Calu3 (cell line): ENCODE results near the gene FPR1. TPM values are rescaled to one million over a fixed set of nuclear protein-coding genes. Genes with fewer than 3 reads are reported as not detected.

ENCODE experiments used
- BruUV-seq: library from RNA; stranded (reverse); fragments of 400-500 nt; replicated peaks from 2 replicates; lab custom pipeline; 2021; lab: Mats Ljungman, UMichigan
- CTCF ChIA-PET: fragments of 300-600 bp; sonication (Branson Sonifier 250); formaldehyde crosslinking; loops from one replicate; lab custom pipeline; 2022; ENCODE audit warnings: antibody characterized with exemption; lab: Charles Lee
- DNase-seq: peaks from one replicate; pipeline ENCODE4 v3.0.0; 2022
- H3K27ac Mint-ChIP-seq: one replicate; pipeline ENCODE4 v1.8.0; 2022; ENCODE audit warnings: mixed read lengths; ENCODE audit not compliant: unreplicated experiment
- H3K27me3 Mint-ChIP-seq: one replicate; pipeline ENCODE4 v1.8.0; 2022; ENCODE audit warnings: mixed read lengths; ENCODE audit not compliant: unreplicated experiment
- H3K36me3 Mint-ChIP-seq: one replicate; pipeline ENCODE4 v1.8.0; 2022; ENCODE audit warnings: mild to moderate bottlenecking, moderate library complexity, mixed read lengths; ENCODE audit not compliant: insufficient read depth, unreplicated experiment
- H3K4me1 Mint-ChIP-seq: one replicate; pipeline ENCODE4 v1.8.0; 2022; ENCODE audit warnings: mild to moderate bottlenecking, low read depth, mixed read lengths; ENCODE audit not compliant: unreplicated experiment
- H3K4me3 Mint-ChIP-seq: one replicate; pipeline ENCODE4 v1.8.0; 2022; ENCODE audit warnings: mild to moderate bottlenecking, low read depth, moderate library complexity, mixed read lengths; ENCODE audit not compliant: unreplicated experiment
- H3K9me3 Mint-ChIP-seq: one replicate; pipeline ENCODE4 v1.8.0; 2022; ENCODE audit warnings: low read depth, mixed read lengths; ENCODE audit not compliant: unreplicated experiment
- intact Hi-C: fragments of 100-400 bp; cut with micrococcal nuclease; formaldehyde crosslinking; loops from one replicate; pipeline ENCODE4 v1.10.0; 2022; ENCODE audit not compliant: unreplicated experiment
- total RNA-seq: library from RNA; stranded (reverse); gene quantifications from 2 replicates; pipeline ENCODE4 v1.2.3, GENCODE V29; 2022
- TF ChIP-seq, protein P1 (sequence below): fragments of 200-600 bp; IDR thresholded peaks from one replicate; pipeline ENCODE4 v1.8.0; 2022; ENCODE audit warnings: antibody characterized with exemption; ENCODE audit not compliant: unreplicated experiment

The FPR1 gene
- total RNA-seq, 1 experiment from 2014 or later: not detected

DNA sequence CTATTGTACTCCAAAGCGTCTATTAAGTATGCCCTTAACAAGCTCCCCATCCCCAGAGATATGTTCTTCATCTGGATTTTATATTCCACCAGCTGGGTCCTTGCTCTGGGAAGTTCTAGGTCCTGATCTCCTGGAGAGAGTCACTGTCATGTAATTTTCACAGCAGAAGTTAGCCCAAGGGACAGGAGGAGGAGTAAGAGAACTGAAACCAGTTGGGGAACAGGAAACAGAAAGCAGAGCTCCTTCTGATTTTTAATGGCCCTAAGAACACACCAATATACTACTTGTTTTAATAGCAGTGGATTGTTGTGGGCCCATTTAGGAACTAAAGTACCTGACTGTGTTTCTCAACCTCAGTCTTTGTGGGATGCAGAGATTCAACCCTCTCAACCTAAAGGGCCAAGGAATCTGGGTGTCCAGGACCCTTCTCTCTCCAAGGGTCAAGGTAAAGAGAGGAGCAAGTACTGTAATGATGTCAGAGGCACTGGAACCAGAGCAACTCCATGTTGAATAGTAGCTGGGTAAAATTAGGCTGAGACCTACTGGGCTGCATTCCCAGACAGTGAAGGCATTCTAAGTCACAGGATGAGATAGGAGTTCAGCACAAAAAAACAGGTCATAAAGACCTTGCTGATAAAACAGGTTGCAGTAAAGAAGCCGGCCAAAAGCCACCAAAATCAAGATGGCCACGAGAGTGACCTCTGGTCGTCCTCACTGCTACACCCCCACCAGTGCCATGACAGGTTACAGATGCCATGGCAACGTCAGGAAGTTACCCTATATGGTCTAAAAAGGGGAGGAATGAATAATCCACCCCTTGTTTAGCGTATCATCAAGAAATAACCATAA, 35.2 kb upstream of the FPR1 start:
- no peaks in the 10 kb centered on the region for H3K27me3 Mint-ChIP-seq
- no peak overlapping the region for H3K27ac Mint-ChIP-seq
- H3K4me3 Mint-ChIP-seq: no peak overlapping the region
- H3K4me1 Mint-ChIP-seq: no peaks in the 10 kb centered on the region
- no peaks in the 10 kb centered on the region for H3K36me3 Mint-ChIP-seq
- peaks cover 13% of the 10 kb centered on the region for H3K9me3 Mint-ChIP-seq
- intact Hi-C loops: no loop called here
- CTCF ChIA-PET: no interaction called here
- TF ChIP-seq, protein P1, sequence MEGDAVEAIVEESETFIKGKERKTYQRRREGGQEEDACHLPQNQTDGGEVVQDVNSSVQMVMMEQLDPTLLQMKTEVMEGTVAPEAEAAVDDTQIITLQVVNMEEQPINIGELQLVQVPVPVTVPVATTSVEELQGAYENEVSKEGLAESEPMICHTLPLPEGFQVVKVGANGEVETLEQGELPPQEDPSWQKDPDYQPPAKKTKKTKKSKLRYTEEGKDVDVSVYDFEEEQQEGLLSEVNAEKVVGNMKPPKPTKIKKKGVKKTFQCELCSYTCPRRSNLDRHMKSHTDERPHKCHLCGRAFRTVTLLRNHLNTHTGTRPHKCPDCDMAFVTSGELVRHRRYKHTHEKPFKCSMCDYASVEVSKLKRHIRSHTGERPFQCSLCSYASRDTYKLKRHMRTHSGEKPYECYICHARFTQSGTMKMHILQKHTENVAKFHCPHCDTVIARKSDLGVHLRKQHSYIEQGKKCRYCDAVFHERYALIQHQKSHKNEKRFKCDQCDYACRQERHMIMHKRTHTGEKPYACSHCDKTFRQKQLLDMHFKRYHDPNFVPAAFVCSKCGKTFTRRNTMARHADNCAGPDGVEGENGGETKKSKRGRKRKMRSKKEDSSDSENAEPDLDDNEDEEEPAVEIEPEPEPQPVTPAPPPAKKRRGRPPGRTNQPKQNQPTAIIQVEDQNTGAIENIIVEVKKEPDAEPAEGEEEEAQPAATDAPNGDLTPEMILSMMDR: no peak
- DNase-seq: no peak
- no TSS peak for BruUV-seq

DNA sequence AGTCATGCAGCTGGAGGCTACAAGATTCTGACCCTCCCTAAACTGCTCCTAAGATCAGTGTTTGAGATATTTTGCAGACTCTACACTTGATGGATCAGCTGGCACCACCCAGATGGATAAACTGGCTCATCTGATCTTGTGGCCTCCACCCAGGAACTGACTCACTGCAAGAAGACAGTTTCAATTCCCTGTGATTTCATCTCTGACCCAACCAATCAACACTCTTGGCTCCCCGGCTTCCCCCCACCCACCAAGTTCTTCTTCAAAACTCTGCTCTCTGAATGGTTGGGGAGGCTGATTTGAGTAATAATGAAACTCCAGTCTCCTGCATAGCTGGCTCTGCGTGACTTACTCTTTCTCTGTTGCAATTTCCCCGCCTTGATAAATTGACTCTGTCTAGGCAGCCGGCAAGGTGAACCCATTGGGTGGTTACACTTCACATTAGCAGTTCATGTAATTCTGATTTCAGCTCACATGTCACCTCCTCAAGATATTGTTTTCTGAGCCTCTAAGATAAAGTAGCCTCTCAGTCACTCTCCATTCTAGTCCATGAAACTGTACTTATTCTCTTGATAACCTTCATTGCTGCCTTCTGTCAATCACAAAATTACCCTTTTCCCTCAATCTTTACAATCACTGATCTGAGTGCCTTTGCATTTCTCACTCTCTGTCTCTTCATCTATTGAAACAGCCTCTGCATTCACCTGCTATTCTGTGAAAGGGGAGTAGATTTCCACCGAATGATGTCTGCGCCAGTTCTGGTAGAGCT, 33.4 kb upstream of the FPR1 start:
- Mint-ChIP-seq H3K36me3 (no peaks in the 10 kb centered on the region), H3K27me3 (no peaks in the 10 kb centered on the region), H3K4me3 (no peak overlapping the region), H3K4me1 (no peaks in the 10 kb centered on the region), H3K27ac (no peak overlapping the region), H3K9me3 (peaks cover 9% of the 10 kb centered on the region)
- no TSS peak for BruUV-seq
- CTCF ChIA-PET: no interaction called here
- TF ChIP-seq, protein P1: no peak
- no peak for DNase-seq
- intact Hi-C loops: no loop called here

DNA sequence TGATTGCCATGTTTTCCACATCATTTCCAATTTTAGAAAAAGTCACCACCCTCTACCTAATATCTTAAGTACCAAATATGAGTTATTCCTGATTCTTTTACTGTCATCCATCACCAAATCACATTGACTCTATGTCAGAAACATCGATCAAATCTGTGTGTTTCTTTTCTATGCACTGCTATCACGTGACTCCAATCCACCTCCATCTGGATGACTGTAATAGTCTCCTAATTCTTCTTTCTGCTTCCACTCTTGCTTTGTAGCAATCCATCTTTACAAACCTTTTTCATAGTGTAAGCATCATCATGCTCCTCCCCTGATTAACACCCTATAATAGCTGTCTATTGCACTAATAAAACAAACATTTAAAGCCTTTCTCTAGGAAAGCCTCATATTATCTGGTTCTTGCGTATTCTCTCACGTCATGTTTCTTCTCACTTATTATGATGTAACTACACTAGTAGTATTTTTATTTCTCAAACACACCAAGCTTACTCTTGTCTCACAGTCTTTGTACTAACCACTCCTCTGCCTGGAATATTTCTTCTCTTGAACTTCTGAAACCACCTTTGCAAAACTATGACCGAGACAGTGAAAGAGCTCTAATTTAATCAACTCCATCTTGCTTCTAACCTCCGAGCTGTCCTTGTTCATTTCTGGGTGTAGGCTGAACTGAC, 32.6 kb upstream of the FPR1 start:
- H3K4me1 Mint-ChIP-seq: no peaks in the 10 kb centered on the region
- no peak overlapping the region for H3K27ac Mint-ChIP-seq
- DNase-seq: no peak
- CTCF ChIA-PET: no interaction called here
- TF ChIP-seq, protein P1: no peak
- H3K27me3 Mint-ChIP-seq: no peaks in the 10 kb centered on the region
- H3K36me3 Mint-ChIP-seq: no peaks in the 10 kb centered on the region
- peaks cover 9% of the 10 kb centered on the region for H3K9me3 Mint-ChIP-seq
- intact Hi-C loops: no loop called here
- no TSS peak for BruUV-seq
- no peak overlapping the region for H3K4me3 Mint-ChIP-seq

DNA sequence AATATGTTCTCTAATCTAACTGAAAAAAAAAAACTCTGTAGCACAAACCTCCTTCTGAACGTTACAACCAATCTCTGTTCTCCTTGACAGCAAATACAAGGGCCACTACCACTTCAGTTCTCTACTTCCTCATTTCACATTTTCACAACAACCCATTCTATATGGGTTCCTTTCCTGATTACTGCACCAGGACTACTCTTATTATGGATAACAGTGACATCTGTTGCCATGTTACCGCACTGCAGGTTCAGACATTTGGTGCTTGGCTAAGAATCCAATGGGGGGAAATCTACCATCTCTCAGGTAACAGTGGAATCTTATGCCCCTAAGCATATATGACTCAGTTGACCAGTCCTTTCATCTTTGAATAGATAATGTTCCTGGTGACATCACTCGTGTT, 31.7 kb upstream of the FPR1 start:
- DNase-seq: peak; percentile 22
- H3K27ac Mint-ChIP-seq: no peak overlapping the region
- H3K9me3 Mint-ChIP-seq: peaks cover 6% of the 10 kb centered on the region
- no peaks in the 10 kb centered on the region for H3K27me3 Mint-ChIP-seq
- H3K4me3 Mint-ChIP-seq: no peak overlapping the region
- intact Hi-C loops: loop anchor here (1.0 to 2.0 kb wide), 2 partner anchors 123 to 310 kb away; no protein-coding TSS in a partner anchor
- no peaks in the 10 kb centered on the region for H3K4me1 Mint-ChIP-seq
- TF ChIP-seq, protein P1: no peak
- no TSS peak for BruUV-seq
- CTCF ChIA-PET: no interaction called here
- H3K36me3 Mint-ChIP-seq: no peaks in the 10 kb centered on the region
